ENCODE results near the gene TOX2.

TOX2 gene

DNA sequence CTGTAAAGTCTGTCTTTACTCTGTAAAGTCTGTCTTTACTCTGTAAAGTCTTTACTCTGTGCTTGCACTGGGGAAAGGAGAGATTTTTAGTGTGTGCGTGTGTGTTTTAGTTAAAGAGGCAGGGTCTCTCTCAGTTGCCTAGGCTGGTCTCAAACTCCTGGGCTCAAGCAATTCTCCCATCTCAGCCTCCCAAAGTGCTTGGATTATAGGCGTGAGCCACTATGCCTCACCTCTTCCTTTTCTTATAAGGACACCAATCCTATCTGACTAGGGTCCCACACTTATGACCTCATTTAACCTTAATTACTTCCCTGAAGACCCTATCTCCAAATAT lies 178.6 kb downstream of the TOX2 start:
- no peak overlapping the region for H3K4me3 ChIP-seq (ENCODE audit: low read depth, low read length)
- no peak for TF ChIP-seq CTCF (IDR thresholded peaks at IDR 0.05; ENCODE audit: low read depth, low read length, missing control alignments)
- DNase-seq, result no peak
- H3K27me3 ChIP-seq (replicated peaks), result no peaks in the 10 kb centered on the region
- in situ Hi-C loops (cut with HindIII; ENCODE audit: low pct_ligation_motif_present, low sequenced_read_pairs), result no loop called here
- no peak overlapping the region for H3K27ac ChIP-seq
- no peaks in the 10 kb centered on the region for H3K36me3 ChIP-seq (replicated peaks)

GRCh38 chr20:44095831-44096230 lies 181.2 kb downstream of the TOX2 start:
- in situ Hi-C loops (cut with HindIII; ENCODE audit: low pct_ligation_motif_present, low sequenced_read_pairs), result no loop called here
- Histone ChIP-seq H3K4me3 (ENCODE audit: low read depth, low read length) (no peak overlapping the region), H3K36me3 (replicated peaks) (no peaks in the 10 kb centered on the region), H3K27me3 (replicated peaks) (no peaks in the 10 kb centered on the region), H3K27ac (no peak overlapping the region)
- no peak for DNase-seq
- TF ChIP-seq CTCF (IDR thresholded peaks at IDR 0.05; ENCODE audit: low read depth, low read length, missing control alignments), result no peak

DNA sequence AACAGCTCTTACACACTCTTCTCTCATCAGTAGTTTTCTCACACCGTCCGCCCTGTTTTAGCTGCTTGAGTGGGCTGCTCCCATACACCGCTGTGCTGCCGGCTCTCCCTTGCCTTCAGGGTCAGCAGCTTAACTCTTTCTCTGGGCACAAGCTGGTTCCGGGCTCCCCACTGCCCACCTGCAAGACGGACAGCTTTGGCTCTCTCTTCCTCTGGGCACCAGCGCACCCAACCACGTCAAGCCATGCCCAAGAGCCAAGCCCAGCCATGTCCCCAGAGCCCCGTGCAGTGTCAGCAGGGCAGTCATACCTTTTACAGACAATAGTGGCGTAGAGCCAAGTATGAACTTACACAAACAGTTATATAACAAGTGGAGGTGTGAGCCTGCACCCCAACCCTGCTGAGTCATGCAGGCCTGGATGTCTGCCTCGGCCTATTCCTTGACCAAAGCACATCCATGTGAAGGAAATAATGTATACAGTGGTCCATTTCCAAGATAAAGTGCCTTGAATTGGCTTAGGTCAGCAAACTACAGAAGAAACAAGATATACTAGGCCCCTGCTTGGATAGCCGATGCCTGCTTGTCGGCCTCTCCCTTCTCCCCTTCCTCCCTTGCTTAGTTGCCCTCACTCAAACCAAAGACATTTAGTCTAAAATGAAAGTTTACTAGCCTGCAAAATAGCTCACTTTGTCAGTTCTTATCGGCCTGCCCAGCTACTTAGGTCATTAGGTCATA lies 183.0 kb downstream of the TOX2 start:
- H3K27me3 ChIP-seq (replicated peaks), result no peaks in the 10 kb centered on the region
- H3K4me3 ChIP-seq (ENCODE audit: low read depth, low read length), result no peak overlapping the region
- no peaks in the 10 kb centered on the region for H3K36me3 ChIP-seq (replicated peaks)
- in situ Hi-C loops (cut with HindIII; ENCODE audit: low pct_ligation_motif_present, low sequenced_read_pairs), result no loop called here
- no peak for DNase-seq
- H3K27ac ChIP-seq, result no peak overlapping the region
- TF ChIP-seq CTCF (IDR thresholded peaks at IDR 0.05; ENCODE audit: low read depth, low read length, missing control alignments), result no peak

- Histone ChIP-seq H3K36me3 (replicated peaks) (no peaks in the 10 kb centered on the region), H3K4me3 (ENCODE audit: low read depth, low read length) (no peak overlapping the region), H3K27ac (no peak overlapping the region), H3K27me3 (replicated peaks) (no peaks in the 10 kb centered on the region)
- in situ Hi-C loops (cut with HindIII; ENCODE audit: low pct_ligation_motif_present, low sequenced_read_pairs), result no loop called here
- no peak for TF ChIP-seq CTCF (IDR thresholded peaks at IDR 0.05; ENCODE audit: low read depth, low read length, missing control alignments)
- DNase-seq, result no peak
Observed at GRCh38 chr20:44098256-44098630, 183.6 kb downstream of the TOX2 start.

DNA sequence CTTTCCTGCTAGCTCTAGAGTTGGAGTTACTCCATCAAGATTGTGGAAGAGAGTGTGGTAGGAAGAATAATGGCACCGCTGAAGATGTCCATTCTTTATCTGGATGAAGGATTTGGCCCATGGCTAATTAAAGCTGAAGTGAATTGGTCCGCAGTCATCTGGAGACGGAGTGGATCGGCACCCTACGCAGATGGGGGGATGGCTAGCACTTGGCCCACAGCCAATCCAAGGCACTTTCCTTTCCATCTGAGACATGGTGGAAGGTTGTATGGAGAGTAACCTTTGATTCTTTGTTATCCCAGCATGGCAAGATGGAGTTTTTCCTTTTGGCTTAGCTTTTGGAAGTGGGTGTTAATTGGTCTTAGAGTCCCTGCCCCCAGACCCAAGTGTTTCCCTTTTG lies 184.0 kb downstream of the TOX2 start:
- no peak overlapping the region for H3K4me3 ChIP-seq (ENCODE audit: low read depth, low read length)
- in situ Hi-C loops (cut with HindIII; ENCODE audit: low pct_ligation_motif_present, low sequenced_read_pairs), result no loop called here
- TF ChIP-seq CTCF (IDR thresholded peaks at IDR 0.05; ENCODE audit: low read depth, low read length, missing control alignments), result no peak
- no peaks in the 10 kb centered on the region for H3K36me3 ChIP-seq (replicated peaks)
- no peaks in the 10 kb centered on the region for H3K27me3 ChIP-seq (replicated peaks)
- DNase-seq, result no peak
- no peak overlapping the region for H3K27ac ChIP-seq

GRCh38 chr20:44099832-44100231 lies 185.2 kb downstream of the TOX2 start:
- Histone ChIP-seq H3K36me3 (replicated peaks) (no peaks in the 10 kb centered on the region), H3K27ac (no peak overlapping the region), H3K4me3 (ENCODE audit: low read depth, low read length) (no peak overlapping the region), H3K27me3 (replicated peaks) (no peaks in the 10 kb centered on the region)
- TF ChIP-seq CTCF (IDR thresholded peaks at IDR 0.05; ENCODE audit: low read depth, low read length, missing control alignments), result no peak
- no peak for DNase-seq
- in situ Hi-C loops (cut with HindIII; ENCODE audit: low pct_ligation_motif_present, low sequenced_read_pairs), result no loop called here
